ENCODE measurements around the gene GJA10.

GJA10 gene

DNA sequence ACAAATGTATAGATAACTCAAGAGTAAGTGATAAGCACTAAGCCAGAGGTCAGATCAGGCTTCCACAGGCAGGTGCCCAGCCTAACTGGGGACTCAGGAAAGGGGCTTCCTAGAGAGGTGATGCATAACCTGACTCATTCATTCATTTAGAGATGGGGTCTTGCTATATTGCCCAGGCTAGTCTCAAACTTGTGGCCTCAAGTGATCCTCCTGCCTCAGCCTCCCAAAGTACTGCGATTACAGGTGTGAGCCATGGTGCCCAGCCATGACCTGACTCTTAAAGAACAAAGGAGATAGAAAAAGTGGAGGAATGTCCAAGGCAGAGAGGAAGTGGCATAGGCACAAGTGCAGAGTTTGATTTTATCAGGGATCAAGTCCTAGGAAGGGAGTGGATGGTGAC lies 41.9 kb downstream of the GJA10 start:
- no peak overlapping the region for H3K4me3 ChIP-seq (ENCODE audit: low read depth, low read length)
- no peaks in the 10 kb centered on the region for H3K36me3 ChIP-seq (ENCODE audit: control insufficient read depth, insufficient read depth, low read length)
- H3K9ac ChIP-seq (ENCODE audit: low read length), result no peak overlapping the region
- no peaks in the 10 kb centered on the region for H3K9me3 ChIP-seq (ENCODE audit: control insufficient read depth, insufficient read depth, low read depth, low read length)
- no peak overlapping the region for H3K27ac ChIP-seq (ENCODE audit: low read depth, low read length)
- H3K27me3 ChIP-seq (ENCODE audit: control insufficient read depth, insufficient read depth, low read length), result no peaks in the 10 kb centered on the region
- H3K4me1 ChIP-seq (ENCODE audit: control insufficient read depth, insufficient read depth, low read length), result no peaks in the 10 kb centered on the region

DNA sequence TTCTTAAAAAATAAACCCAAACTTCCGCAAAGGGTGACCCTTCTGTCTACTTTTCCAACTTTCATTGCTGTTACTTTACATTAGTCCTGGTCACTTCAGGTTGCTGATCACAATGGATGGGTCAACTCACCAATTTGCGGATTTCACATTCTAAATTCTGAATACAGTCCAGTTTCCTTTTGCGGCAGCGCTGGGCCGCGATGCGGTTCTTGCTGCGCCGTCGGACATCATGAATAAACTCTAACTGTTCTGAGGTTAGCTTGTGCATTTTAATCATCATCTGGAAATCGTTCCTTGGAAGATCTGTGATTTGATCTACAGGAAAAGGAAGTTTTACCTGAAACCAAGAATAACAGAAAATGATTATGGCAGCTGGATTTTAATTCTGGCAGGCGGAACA lies 43.7 kb downstream of the GJA10 start:
- Histone ChIP-seq H3K4me1 (ENCODE audit: control insufficient read depth, insufficient read depth, low read length) (no peaks in the 10 kb centered on the region), H3K27me3 (ENCODE audit: control insufficient read depth, insufficient read depth, low read length) (no peaks in the 10 kb centered on the region), H3K9me3 (ENCODE audit: control insufficient read depth, insufficient read depth, low read depth, low read length) (no peaks in the 10 kb centered on the region), H3K9ac (ENCODE audit: low read length) (no peak overlapping the region), H3K4me3 (ENCODE audit: low read depth, low read length) (no peak overlapping the region), H3K36me3 (ENCODE audit: control insufficient read depth, insufficient read depth, low read length) (no peaks in the 10 kb centered on the region), H3K27ac (ENCODE audit: low read depth, low read length) (no peak overlapping the region)

DNA sequence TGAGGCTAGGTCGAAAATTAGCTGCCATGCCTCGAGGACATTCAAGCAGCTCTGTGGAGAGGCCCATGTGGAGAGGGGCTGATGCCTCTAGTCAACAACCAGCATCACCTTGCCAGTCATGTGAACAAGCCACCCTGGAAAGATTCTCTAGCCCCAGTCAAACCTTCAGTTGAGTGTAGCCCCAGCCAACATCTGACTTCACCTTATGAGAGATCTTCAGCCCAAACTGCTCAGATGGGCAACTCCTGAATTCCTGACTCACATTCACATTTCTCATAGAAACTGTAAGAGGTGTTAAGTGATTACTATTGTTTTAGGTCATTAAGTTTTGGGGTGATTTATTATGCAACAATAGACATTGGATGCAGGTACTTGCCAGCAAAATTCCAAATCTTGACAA lies 44.9 kb downstream of the GJA10 start:
- Histone ChIP-seq H3K27ac (ENCODE audit: low read depth, low read length) (no peak overlapping the region), H3K27me3 (ENCODE audit: control insufficient read depth, insufficient read depth, low read length) (no peaks in the 10 kb centered on the region), H3K9ac (ENCODE audit: low read length) (no peak overlapping the region), H3K9me3 (ENCODE audit: control insufficient read depth, insufficient read depth, low read depth, low read length) (no peaks in the 10 kb centered on the region), H3K4me1 (ENCODE audit: control insufficient read depth, insufficient read depth, low read length) (no peaks in the 10 kb centered on the region), H3K36me3 (ENCODE audit: control insufficient read depth, insufficient read depth, low read length) (no peaks in the 10 kb centered on the region), H3K4me3 (ENCODE audit: low read depth, low read length) (no peak overlapping the region)

DNA sequence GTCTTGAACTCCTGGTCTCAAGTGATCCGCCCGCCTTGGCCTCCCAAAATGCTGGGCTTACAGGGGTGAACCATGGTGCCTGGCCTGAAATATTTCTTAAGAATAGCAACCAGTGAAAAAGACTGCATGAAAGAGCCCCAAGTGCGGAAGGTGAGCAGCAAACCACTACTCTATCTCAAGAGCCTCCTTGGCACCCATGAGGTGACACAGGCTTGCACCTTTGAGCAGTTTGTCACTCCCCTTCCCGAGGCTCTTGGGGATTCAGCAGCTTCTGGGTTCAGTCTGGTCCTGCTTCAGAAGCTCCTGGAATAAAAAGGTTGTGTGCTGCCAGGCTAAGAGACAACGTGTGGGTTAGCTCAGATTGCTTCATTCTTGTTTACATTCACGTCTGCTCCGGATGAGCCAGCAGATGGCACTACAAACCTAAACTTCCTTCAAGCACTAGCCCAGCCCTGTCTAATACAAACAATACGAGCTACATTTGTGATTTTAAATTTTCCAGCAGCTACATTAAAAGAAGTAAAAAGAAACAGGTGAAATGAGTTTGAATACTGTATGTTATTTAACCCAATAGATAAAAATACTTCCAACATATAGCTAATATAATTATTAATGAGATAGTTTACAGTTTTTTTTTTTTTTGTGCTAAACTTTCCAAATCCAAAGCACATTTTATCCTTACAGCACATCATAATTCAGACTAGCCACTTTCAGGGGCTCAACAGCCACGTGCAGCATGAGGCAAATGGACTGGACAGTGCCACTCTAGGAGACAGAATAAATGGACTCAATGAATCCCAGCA lies 46.2 kb downstream of the GJA10 start:
- Histone ChIP-seq H3K9ac (ENCODE audit: low read length) (no peak overlapping the region), H3K9me3 (ENCODE audit: control insufficient read depth, insufficient read depth, low read depth, low read length) (no peaks in the 10 kb centered on the region), H3K36me3 (ENCODE audit: control insufficient read depth, insufficient read depth, low read length) (no peaks in the 10 kb centered on the region), H3K4me1 (ENCODE audit: control insufficient read depth, insufficient read depth, low read length) (no peaks in the 10 kb centered on the region), H3K27me3 (ENCODE audit: control insufficient read depth, insufficient read depth, low read length) (no peaks in the 10 kb centered on the region), H3K4me3 (ENCODE audit: low read depth, low read length) (no peak overlapping the region), H3K27ac (ENCODE audit: low read depth, low read length) (no peak overlapping the region)

DNA sequence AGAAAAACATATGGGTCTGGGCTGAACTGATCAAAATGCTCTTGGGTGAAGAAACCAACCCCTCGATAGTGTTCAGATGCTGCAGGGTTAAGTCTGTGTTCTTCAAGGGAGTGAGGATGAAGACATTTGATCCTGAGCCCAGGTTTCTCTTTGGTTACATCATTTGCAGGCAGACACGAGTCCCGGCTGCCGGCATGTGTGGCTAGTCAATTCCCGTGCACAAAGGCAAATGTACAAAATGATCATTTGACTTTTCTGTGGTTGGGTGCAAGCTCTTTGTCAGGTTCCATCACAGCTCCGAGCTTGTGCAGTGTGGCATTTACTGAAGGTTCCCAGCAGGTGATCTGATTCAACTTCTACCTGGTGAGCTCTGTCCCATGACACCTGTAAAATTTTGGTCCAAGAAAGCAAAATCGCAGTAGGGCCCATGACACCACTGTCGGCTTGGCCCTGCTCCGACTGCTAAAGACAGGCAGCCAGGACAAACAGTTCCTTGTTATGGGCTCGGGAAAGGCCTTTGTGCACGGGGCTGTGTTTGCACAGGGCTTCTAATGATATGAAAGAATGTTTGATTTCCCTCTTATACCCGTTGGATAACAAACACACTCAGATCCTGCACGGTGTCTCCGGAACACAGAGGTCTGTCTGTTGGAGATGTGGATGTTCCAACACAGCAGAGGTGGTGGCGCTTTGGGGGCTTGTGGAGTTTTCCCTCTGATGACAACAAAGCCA lies 46.9 kb downstream of the GJA10 start:
- H3K9me3 ChIP-seq (ENCODE audit: control insufficient read depth, insufficient read depth, low read depth, low read length), result no peaks in the 10 kb centered on the region
- no peaks in the 10 kb centered on the region for H3K4me1 ChIP-seq (ENCODE audit: control insufficient read depth, insufficient read depth, low read length)
- no peak overlapping the region for H3K9ac ChIP-seq (ENCODE audit: low read length)
- H3K36me3 ChIP-seq (ENCODE audit: control insufficient read depth, insufficient read depth, low read length), result no peaks in the 10 kb centered on the region
- no peak overlapping the region for H3K4me3 ChIP-seq (ENCODE audit: low read depth, low read length)
- no peak overlapping the region for H3K27ac ChIP-seq (ENCODE audit: low read depth, low read length)
- H3K27me3 ChIP-seq (ENCODE audit: control insufficient read depth, insufficient read depth, low read length), result no peaks in the 10 kb centered on the region

DNA sequence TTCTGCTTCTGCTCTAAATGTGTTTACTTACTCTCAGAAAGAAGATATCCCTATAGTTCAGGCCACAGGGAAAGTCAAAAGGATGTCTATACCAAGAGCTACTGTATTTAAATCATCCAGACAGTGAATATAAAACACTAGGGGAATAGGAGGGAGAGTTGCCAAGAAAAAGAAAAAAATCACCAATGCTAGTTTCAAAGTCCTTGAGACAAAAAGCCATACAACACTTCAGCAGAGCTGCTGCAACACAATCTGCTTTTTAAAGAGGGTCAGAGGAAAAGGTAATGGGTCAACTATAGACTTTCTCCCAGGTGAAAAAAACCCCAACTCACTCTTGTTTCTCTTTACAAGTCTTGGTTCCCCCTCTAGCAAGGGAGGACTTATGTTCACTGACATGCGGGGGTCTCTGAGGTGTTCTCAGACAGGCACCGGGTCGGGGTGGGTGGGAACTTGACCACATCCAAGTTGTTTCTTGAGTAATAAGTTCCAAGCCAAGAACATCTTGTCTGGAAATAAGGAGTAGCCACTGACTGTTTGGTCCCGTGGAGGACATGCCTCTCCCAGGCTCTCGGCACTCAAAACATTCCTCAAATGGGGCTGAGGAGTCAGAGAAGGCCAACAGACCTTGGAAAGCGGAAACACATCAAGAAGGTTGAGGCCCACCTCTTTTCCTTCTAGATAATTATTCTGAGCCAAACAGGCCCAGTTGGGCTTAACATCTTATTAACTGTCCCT lies 47.7 kb downstream of the GJA10 start:
- Histone ChIP-seq H3K9ac (ENCODE audit: low read length) (no peak overlapping the region), H3K27ac (ENCODE audit: low read depth, low read length) (no peak overlapping the region), H3K27me3 (ENCODE audit: control insufficient read depth, insufficient read depth, low read length) (no peaks in the 10 kb centered on the region), H3K4me1 (ENCODE audit: control insufficient read depth, insufficient read depth, low read length) (no peaks in the 10 kb centered on the region), H3K4me3 (ENCODE audit: low read depth, low read length) (no peak overlapping the region), H3K9me3 (ENCODE audit: control insufficient read depth, insufficient read depth, low read depth, low read length) (no peaks in the 10 kb centered on the region), H3K36me3 (ENCODE audit: control insufficient read depth, insufficient read depth, low read length) (no peaks in the 10 kb centered on the region)

DNA sequence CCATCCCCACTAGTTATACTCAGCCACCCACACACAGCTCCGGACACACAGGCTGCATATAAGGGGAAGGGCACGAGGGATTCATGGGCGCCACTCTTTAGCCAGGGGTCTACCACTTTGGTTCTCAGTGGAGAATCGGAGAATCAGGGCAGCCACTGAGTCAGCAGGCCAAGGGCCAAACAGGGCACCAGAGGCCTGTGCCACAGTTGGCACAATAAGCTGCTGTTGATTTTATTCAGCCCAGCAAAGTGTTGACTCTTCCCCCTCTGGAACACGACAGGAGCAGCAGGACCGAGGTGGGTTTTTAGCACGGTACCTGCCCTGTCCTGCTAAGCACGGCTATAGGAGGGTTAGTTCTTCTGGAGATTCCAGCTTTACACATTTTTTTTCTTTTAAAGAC lies 48.3 kb downstream of the GJA10 start:
- no peak overlapping the region for H3K27ac ChIP-seq (ENCODE audit: low read depth, low read length)
- H3K4me3 ChIP-seq (ENCODE audit: low read depth, low read length), result no peak overlapping the region
- no peaks in the 10 kb centered on the region for H3K36me3 ChIP-seq (ENCODE audit: control insufficient read depth, insufficient read depth, low read length)
- H3K4me1 ChIP-seq (ENCODE audit: control insufficient read depth, insufficient read depth, low read length), result no peaks in the 10 kb centered on the region
- no peaks in the 10 kb centered on the region for H3K27me3 ChIP-seq (ENCODE audit: control insufficient read depth, insufficient read depth, low read length)
- no peak overlapping the region for H3K9ac ChIP-seq (ENCODE audit: low read length)
- no peaks in the 10 kb centered on the region for H3K9me3 ChIP-seq (ENCODE audit: control insufficient read depth, insufficient read depth, low read depth, low read length)

DNA sequence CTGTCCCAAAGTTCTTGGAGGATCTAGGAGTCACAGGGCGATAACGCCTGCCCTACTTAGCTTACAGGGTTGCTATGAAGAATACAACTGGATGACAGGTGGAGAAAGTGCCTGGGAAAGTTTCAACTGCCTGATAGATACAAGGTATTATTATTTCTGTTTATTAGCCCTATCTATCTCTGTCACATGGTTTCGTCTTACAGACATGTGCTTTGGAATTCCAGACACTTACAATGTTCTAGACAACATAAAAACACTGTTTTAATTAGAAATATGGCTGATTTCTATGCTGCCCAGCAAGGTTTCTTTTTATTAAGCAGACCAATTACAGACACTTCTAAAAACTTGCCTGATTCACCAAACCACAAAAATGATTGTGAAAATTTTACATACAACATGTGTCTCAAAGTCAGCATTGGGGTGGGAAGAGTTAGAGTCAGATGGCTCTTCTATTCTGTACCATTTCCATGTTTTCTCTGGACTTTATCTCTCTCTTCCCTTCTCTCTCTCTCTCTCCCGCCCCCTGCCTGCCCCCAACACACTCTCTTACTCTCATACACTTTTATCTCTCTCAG lies 50.0 kb downstream of the GJA10 start:
- H3K4me3 ChIP-seq (ENCODE audit: low read depth, low read length), result no peak overlapping the region
- no peak overlapping the region for H3K9ac ChIP-seq (ENCODE audit: low read length)
- H3K27ac ChIP-seq (ENCODE audit: low read depth, low read length), result no peak overlapping the region
- H3K9me3 ChIP-seq (ENCODE audit: control insufficient read depth, insufficient read depth, low read depth, low read length), result no peaks in the 10 kb centered on the region
- H3K27me3 ChIP-seq (ENCODE audit: control insufficient read depth, insufficient read depth, low read length), result no peaks in the 10 kb centered on the region
- H3K36me3 ChIP-seq (ENCODE audit: control insufficient read depth, insufficient read depth, low read length), result no peaks in the 10 kb centered on the region
- no peaks in the 10 kb centered on the region for H3K4me1 ChIP-seq (ENCODE audit: control insufficient read depth, insufficient read depth, low read length)

DNA sequence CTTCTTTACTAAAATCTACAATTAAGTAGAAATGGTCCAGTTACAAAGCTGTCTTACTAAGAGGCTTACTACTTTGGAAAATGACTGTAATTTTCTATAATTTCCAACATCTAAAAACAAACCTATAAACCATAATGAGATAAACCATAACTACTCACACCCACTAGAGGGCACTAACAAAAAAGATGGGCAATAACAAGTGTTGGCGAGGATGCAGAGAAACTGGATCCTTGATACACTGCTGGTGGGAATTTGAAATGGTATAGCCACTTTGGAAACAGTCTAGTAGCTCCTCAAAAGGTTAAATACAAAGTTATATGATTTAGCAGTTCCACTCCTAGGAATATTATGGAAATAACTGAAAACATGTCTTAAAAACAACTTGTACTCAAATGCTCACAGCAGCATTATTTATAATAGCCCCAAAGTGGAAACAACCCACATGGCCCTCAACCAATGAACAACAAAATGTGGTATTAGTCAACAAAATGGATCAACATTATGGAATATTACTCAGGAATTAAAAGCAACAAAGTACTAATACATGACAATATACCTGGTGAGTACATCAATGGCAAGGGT lies 50.6 kb downstream of the GJA10 start:
- Histone ChIP-seq H3K9ac (ENCODE audit: low read length) (no peak overlapping the region), H3K4me3 (ENCODE audit: low read depth, low read length) (no peak overlapping the region), H3K27me3 (ENCODE audit: control insufficient read depth, insufficient read depth, low read length) (no peaks in the 10 kb centered on the region), H3K27ac (ENCODE audit: low read depth, low read length) (no peak overlapping the region), H3K36me3 (ENCODE audit: control insufficient read depth, insufficient read depth, low read length) (no peaks in the 10 kb centered on the region), H3K9me3 (ENCODE audit: control insufficient read depth, insufficient read depth, low read depth, low read length) (no peaks in the 10 kb centered on the region), H3K4me1 (ENCODE audit: control insufficient read depth, insufficient read depth, low read length) (no peaks in the 10 kb centered on the region)

Measured in HUES6 (cell line).